Measurements from ENCODE around the gene RAPGEF1.

DNA sequence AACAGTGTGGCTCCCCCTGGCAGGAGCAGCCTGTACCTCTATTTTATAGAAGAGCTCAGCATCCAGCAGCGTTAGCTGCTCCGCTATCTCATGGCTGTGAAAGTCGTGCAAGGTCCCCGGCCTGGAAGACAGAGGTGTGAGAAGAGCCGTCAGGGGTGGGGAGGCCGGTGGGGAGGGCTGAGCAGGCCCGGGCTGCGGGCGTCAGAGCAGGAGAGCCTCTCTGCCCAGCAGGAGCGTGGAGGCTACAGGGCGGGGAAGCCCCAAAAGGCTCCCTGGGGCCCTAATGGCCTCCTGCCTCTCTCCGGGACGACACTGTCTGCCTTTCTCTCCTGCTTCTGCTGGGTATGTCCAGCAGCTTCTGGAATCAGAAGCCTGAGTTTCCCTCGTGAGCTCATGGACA, 152.0 kb downstream of the RAPGEF1 start:
- no peak for TF ChIP-seq POLR2A (IDR thresholded peaks at IDR 0.05)
- no peak for TF ChIP-seq CTCF (IDR thresholded peaks at IDR 0.05)
- TF ChIP-seq POLR2AphosphoS5 (IDR thresholded peaks at IDR 0.05), result no peak
